H54 (cell line): ENCODE data around the gene SPINK4.

ENCODE experiments used
- DNase-seq: peaks from one replicate; pipeline ENCODE4 v3.0.0; 2011; ENCODE audit warnings: low spot score, mixed read lengths; ENCODE audit not compliant: insufficient read length
- FAIRE-seq: peaks from 3 replicates; lab custom pipeline; 2011; peaks lifted over from hg19 to GRCh38; lab: Jason Lieb, UNC
- POLR2A ChIP-seq: IDR thresholded peaks from 2 replicates; pipeline ENCODE4 v1.6.1; 2011; ENCODE audit warnings: low read depth, mild to moderate bottlenecking, low read length

The SPINK4 gene

GRCh38 chr9:33221568-33221884 is 18.4 kb upstream of the SPINK4 start:
- no peak for FAIRE-seq

DNA sequence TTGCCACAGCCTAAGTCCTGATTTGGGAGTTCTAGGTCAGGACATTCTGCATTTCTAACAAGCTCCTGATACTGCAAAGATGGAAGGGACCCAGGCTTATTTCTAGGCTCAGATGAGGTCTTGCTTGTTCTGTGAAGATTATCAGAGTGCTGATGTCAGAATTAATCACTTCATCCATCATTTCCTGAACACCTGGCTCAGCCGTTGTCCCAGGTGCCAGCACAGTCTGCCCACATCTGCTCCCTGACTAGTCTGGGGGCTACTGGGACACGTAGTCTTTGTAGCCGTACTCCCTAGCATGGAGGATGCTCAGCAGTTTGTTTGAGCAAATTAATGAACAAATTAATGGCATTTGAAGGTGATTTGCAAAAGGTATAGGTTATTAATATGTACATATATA is 17.9 kb upstream of the SPINK4 start:
- TF ChIP-seq POLR2A, result no peak
- DNase-seq (no peak), FAIRE-seq (no peak)

More at GRCh38 chr9:33221568-33221884, 18.4 kb upstream of the SPINK4 start:
- no peak for DNase-seq
- no peak for TF ChIP-seq POLR2A

- TF ChIP-seq POLR2A, result no peak
- FAIRE-seq, result no peak
- DNase-seq, result no peak
These were observed 16.3 kb upstream of the SPINK4 start for GRCh38 chr9:33223696-33224095.

DNA sequence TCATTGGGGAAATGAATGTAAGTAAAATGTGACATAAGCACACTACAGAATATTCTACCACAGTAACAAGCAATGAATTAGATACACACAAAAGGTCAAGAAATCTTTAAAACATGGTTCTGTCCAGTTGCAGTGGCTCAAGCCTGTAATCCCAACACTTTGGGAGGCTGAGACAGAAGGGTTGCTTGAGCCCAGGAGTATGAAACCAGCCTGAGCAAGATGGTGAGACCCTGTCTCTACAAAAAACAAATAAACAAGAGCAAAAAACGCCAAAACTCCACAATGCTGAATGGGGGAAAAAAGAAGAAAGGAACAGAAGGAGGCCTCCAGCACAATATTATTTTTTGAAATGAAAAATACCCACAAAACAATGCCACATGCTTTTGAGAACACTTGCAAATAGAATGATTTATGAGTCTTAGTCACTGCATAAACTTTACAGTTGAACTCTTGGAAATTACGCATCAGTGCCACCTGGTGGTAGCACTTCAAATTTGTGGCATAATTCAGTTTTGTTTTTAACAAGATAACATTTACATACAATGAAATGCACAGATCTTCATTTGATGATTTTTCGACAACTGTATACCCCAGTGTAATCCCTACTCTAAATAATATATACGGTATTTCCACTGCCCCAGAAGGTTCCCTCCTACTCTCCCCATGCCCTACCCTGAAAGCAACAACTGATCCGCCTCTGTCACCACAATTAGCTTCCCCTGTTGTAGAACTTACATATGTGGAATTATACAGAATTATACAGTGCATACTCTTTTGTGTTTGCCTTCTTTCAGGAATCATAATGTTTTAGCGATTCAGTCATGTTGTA is 14.4 kb upstream of the SPINK4 start:
- FAIRE-seq (peak; percentile 27), DNase-seq (no peak)
- TF ChIP-seq POLR2A, result no peak

DNA sequence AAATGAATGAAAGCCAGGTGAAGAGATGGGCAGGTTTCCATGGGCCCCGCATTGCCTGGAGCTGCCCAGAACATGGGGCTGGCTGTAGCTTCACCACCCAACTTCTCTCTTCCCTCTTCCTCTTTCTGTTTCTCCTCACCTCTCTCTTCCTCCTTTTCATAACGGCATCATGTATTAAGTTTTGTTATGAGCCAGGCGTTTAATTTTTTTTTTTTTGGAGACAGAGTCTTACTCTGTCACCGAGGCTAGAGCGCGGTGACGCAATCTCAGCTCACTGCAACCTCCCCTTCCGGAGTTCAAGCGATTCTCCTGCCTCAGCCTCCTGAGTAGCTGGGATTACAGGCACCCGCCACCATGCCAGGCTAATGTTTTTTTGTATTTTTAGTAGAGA is 13.0 kb upstream of the SPINK4 start:
- DNase-seq, result no peak
- TF ChIP-seq POLR2A, result no peak
- no peak for FAIRE-seq

DNA sequence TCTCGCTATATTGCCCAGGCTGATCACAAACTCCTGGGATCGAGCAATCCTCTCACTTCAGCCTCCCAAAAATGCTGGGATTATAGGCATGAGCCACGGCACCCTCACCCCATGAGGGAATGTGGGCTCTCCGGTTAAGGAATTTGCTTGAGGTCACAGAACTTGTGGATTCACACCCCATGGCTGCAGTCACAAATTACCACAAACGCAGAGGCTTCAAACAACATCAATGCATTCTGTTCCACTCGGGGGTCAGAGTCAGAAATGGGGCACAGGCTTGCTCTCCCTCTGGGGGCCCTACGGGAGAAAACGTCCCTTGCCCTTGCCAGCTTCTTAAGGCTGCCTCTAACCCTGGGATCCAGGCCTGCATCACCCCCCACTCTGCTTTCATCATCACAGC is 12.2 kb upstream of the SPINK4 start:
- no peak for TF ChIP-seq POLR2A
- FAIRE-seq, result no peak
- no peak for DNase-seq

GRCh38 chr9:33228606-33229005 is 11.4 kb upstream of the SPINK4 start:
- FAIRE-seq (no peak), DNase-seq (no peak)
- TF ChIP-seq POLR2A, result no peak

GRCh38 chr9:33229359-33230114 is 10.4 kb upstream of the SPINK4 start:
- FAIRE-seq (no peak), DNase-seq (no peak)
- no peak for TF ChIP-seq POLR2A

GRCh38 chr9:33230756-33231622 is 9.0 kb upstream of the SPINK4 start:
- no peak for TF ChIP-seq POLR2A
- no peak for FAIRE-seq
- no peak for DNase-seq

DNA sequence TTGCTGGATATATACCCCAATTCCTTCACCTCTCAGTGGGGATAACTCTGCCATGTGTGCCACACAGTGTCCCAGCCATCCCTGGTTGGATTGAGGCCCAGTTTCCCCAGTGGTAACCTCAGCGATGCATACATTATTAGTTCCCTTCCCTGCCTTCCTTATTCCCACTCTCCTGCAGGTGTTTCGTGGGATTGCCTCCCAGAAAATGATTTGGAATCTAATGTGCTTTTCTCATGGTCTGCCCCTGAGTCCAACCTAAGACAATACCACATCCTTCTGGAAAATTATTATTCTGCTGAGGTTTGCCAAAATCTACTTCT is 8.4 kb upstream of the SPINK4 start:
- FAIRE-seq (no peak), DNase-seq (no peak)
- TF ChIP-seq POLR2A, result no peak

DNA sequence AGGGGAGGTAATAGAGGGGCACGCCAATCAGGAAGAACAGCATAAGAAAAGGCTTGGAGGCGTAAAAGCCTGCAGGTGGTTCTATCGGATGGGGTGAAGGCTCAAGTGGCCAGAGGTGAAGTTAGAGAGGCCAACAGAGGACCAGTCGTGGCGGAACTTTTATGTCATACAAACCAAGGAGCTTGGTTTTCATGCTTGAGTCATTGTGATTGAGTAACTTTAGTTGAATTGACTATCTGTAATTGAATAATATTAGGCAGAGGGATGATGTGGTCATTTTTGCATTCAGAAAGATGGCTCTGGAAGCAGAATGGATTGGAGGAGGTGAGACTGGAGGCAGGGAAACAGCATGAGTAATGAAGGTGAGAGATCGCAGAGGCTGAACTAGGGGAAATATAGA is 7.2 kb upstream of the SPINK4 start:
- TF ChIP-seq POLR2A, result no peak
- FAIRE-seq (no peak), DNase-seq (no peak)

- TF ChIP-seq POLR2A, result no peak
- FAIRE-seq, result peak; percentile 92
- peak; percentile 72 for DNase-seq
These were observed 6.2 kb upstream of the SPINK4 start for GRCh38 chr9:33233626-33234342.

- no peak for FAIRE-seq
These were observed 5.2 kb upstream of the SPINK4 start for GRCh38 chr9:33234511-33235467.

More at GRCh38 chr9:33234511-33235467, 5.2 kb upstream of the SPINK4 start:
- no peak for TF ChIP-seq POLR2A
- no peak for DNase-seq
